CD14-positive monocyte (primary cell): ENCODE measurements around the gene SEC24A. TPM values are rescaled to one million over a fixed set of nuclear protein-coding genes. Genes with fewer than 3 reads are reported as not detected.

ENCODE experiments used
- DNase-seq, 3 donors: peaks; one replicate each; pipeline ENCODE4 v3.0.0-alpha.2; 2011 to 2022
- H2AFZ ChIP-seq: 2 replicates; pipeline ENCODE4 v1.6.0; 2012; ENCODE audit warnings: mild to moderate bottlenecking, low read depth, low read length, inconsistent platforms; ENCODE audit not compliant: insufficient read depth, poor library complexity, severe bottlenecking
- H3K27ac ChIP-seq, 2 donors: 1 replicate in 1 of 2; 2 replicates in 1 of 2; pipeline ENCODE4 v1.5.1; 2012 to 2013; ENCODE audit warnings: low read length in 2 of 2, control low read depth in 1 of 2, inconsistent platforms in 1 of 2, low read depth in 1 of 2, mild to moderate bottlenecking in 1 of 2
- H3K27me3 ChIP-seq, 2 donors: one replicate each; pipeline versions ENCODE4 v1.6.0 to v1.6.1; 2011 to 2013; ENCODE audit warnings: low read length in 2 of 2; ENCODE audit not compliant: control insufficient read depth in 2 of 2, insufficient read depth in 2 of 2
- H3K36me3 ChIP-seq, 2 donors: replicated peaks in 1 of 2; 1 replicate in 1 of 2; 2 replicates in 1 of 2; pipeline versions ENCODE4 v1.5.1 to v1.6.1; 2012 to 2013; ENCODE audit warnings: low read length in 2 of 2, control low read depth in 1 of 2, inconsistent platforms in 1 of 2, mild to moderate bottlenecking in 1 of 2; ENCODE audit not compliant: insufficient read depth in 2 of 2, control insufficient read depth in 1 of 2
- H3K4me1 ChIP-seq, 2 donors: 1 replicate in 1 of 2; 2 replicates in 1 of 2; pipeline versions ENCODE4 v1.5.1 to v1.6.1; 2012 to 2013; ENCODE audit warnings: low read length in 2 of 2, control low read depth in 1 of 2, inconsistent platforms in 1 of 2, mild to moderate bottlenecking in 1 of 2, moderate library complexity in 1 of 2; ENCODE audit not compliant: insufficient read depth in 2 of 2, control insufficient read depth in 1 of 2
- H3K4me2 ChIP-seq: replicated peaks from 2 replicates; pipeline ENCODE3; 2012; ENCODE audit warnings: low read length, moderate library complexity, mild to moderate bottlenecking; ENCODE audit not compliant: poor library complexity, severe bottlenecking; ENCODE audit errors: extremely low read depth
- H3K4me3 ChIP-seq, 3 experiments: fragments of 200-600 bp in 1 of 3; sonication (generic) in 1 of 3; replicated peaks in 1 of 3; 1 replicate in 2 of 3; 2 replicates in 1 of 3; pipeline ENCODE4 v1.5.1; 2011 to 2013; ENCODE audit warnings: low read length in 3 of 3, mild to moderate bottlenecking in 3 of 3, control low read depth in 2 of 3, low read depth in 2 of 3, inconsistent platforms in 1 of 3, moderate library complexity in 1 of 3
- H3K79me2 ChIP-seq: 2 replicates; pipeline ENCODE4 v1.6.0; 2012; ENCODE audit warnings: mild to moderate bottlenecking, control low read depth, inconsistent platforms, low read length, moderate library complexity; ENCODE audit not compliant: insufficient read depth
- H3K9ac ChIP-seq: 2 replicates; pipeline ENCODE4 v1.6.0; 2017; ENCODE audit warnings: low read length, mild to moderate bottlenecking; ENCODE audit not compliant: insufficient read depth, poor library complexity, severe bottlenecking
- H3K9me3 ChIP-seq, 2 donors: replicated peaks in 1 of 2; 1 replicate in 1 of 2; 2 replicates in 1 of 2; pipeline versions ENCODE4 v1.5.1 to v1.6.1; 2012 to 2013; ENCODE audit warnings: low read length in 2 of 2, control low read depth in 1 of 2; ENCODE audit not compliant: control insufficient read depth in 1 of 2, insufficient read depth in 1 of 2
- H4K20me1 ChIP-seq: 2 replicates; pipeline ENCODE4 v1.6.0; 2012; ENCODE audit warnings: mild to moderate bottlenecking, low read length, control low read depth, moderate library complexity; ENCODE audit not compliant: insufficient read depth
- H3K27ac Mint-ChIP-seq, 7 donors: one replicate each; pipeline ENCODE4 v1.8.0; 2020; ENCODE audit warnings: mild to moderate bottlenecking in 7 of 7, mixed read lengths in 7 of 7, moderate library complexity in 6 of 7, inconsistent platforms in 2 of 7
- H3K27me3 Mint-ChIP-seq, 3 donors: one replicate each; pipeline ENCODE4 v1.8.0; 2021 to 2022; ENCODE audit warnings: low read depth in 3 of 3, mild to moderate bottlenecking in 3 of 3, mixed read lengths in 3 of 3, moderate library complexity in 3 of 3, inconsistent platforms in 1 of 3
- H3K36me3 Mint-ChIP-seq, 2 donors: one replicate each; pipeline ENCODE4 v1.8.0; 2020; ENCODE audit warnings: mixed read lengths in 2 of 2, inconsistent platforms in 1 of 2, mild to moderate bottlenecking in 1 of 2
- H3K4me1 Mint-ChIP-seq: one replicate; pipeline ENCODE4 v1.8.0; 2020; ENCODE audit warnings: mild to moderate bottlenecking, mixed read lengths
- H3K4me3 Mint-ChIP-seq, 2 donors: one replicate each; pipeline ENCODE4 v1.8.0; 2020; ENCODE audit warnings: mild to moderate bottlenecking in 2 of 2, mixed read lengths in 2 of 2, moderate library complexity in 1 of 2
- H3K9me3 Mint-ChIP-seq, 7 donors: one replicate each; pipeline ENCODE4 v1.8.0; 2020 to 2022; ENCODE audit warnings: mixed read lengths in 7 of 7, mild to moderate bottlenecking in 6 of 7, moderate library complexity in 6 of 7, inconsistent platforms in 2 of 7
- WGBS: methylation state at CpG from one replicate; pipeline ENCODE4 v1.1.5; 2013; ENCODE audit warnings: missing lambda C conversion rate; ENCODE audit not compliant: insufficient coverage; 5-methylcytosine and 5-hydroxymethylcytosine counted together
- intact Hi-C, 2 donors: fragments of 100-400 bp; cut with micrococcal nuclease; formaldehyde crosslinking; loops; one replicate each; pipeline versions ENCODE4 v1.15.0 to v1.15.1; 2023
- polyA plus RNA-seq, 3 donors: library from polyadenylated mRNA; depleted of rRNA in 1 of 3; unstranded in 2 of 3; stranded (reverse) in 1 of 3; fragments of 300-500 nt in 2 of 3; fragments of >200 nt in 1 of 3; fragmentation: Illumina TruSeq in 2 of 3; gene quantifications; 1 replicate in 2 of 3; 2 replicates in 1 of 3; pipeline ENCODE4 v1.2.3, GENCODE V29; 2012 to 2021
- TF ChIP-seq, protein P1 (sequence below): fragments of 200-600 bp; IDR thresholded peaks from one replicate; pipeline ENCODE4 v1.8.0; 2022; ENCODE audit warnings: antibody characterized with exemption, mild to moderate bottlenecking

SEC24A gene
- polyA plus RNA-seq, 3 donors: 4.9 to 8.5 (median 7.7) TPM

DNA sequence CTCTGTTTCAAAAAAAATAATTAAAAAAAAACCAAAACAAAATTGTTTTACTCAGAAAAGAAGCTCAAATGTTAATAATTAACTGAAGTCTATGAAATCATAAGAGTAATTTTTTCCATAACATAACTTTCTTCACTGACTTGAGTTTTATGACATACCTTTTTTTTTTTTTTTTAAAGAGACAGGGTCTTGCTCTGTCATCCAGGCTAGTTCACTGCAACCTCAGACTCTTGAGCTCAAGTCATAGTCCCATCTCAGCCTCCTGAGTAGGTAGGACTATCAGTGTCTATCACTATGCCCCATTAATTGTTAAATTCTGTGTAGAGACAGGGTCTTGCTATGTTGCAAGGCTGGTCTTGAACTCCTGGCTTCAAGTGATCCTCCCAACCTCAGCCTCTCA, 37.9 kb upstream of the SEC24A start:
- no peaks in the 10 kb centered on the region for H4K20me1 ChIP-seq
- H3K36me3 ChIP-seq: peaks cover 83 to 90% of the 10 kb centered on the region in 2 donors
- no peak overlapping the region for H3K4me3 ChIP-seq
- H3K27ac ChIP-seq: no peak overlapping the region
- H3K4me3 Mint-ChIP-seq: no peak overlapping the region
- H2AFZ ChIP-seq: no peak overlapping the region
- H3K36me3 Mint-ChIP-seq: peaks cover 75 to 98% of the 10 kb centered on the region in 2 donors
- H3K4me2 ChIP-seq: no peak overlapping the region
- no peaks in the 10 kb centered on the region for H3K27me3 ChIP-seq
- no peaks in the 10 kb centered on the region for H3K27me3 Mint-ChIP-seq
- no peaks in the 10 kb centered on the region for H3K9me3 Mint-ChIP-seq
- intact Hi-C loops: loop anchor here in 1 of 2 donors (10.0 kb wide), 1 partner anchor 84 kb away; no protein-coding TSS in a partner anchor
- no peak for DNase-seq
- no peaks in the 10 kb centered on the region for H3K4me1 Mint-ChIP-seq
- no peaks in the 10 kb centered on the region for H3K79me2 ChIP-seq
- no peaks in the 10 kb centered on the region for H3K9me3 ChIP-seq
- H3K4me1 ChIP-seq: no peaks in the 10 kb centered on the region
- TF ChIP-seq, protein P1, sequence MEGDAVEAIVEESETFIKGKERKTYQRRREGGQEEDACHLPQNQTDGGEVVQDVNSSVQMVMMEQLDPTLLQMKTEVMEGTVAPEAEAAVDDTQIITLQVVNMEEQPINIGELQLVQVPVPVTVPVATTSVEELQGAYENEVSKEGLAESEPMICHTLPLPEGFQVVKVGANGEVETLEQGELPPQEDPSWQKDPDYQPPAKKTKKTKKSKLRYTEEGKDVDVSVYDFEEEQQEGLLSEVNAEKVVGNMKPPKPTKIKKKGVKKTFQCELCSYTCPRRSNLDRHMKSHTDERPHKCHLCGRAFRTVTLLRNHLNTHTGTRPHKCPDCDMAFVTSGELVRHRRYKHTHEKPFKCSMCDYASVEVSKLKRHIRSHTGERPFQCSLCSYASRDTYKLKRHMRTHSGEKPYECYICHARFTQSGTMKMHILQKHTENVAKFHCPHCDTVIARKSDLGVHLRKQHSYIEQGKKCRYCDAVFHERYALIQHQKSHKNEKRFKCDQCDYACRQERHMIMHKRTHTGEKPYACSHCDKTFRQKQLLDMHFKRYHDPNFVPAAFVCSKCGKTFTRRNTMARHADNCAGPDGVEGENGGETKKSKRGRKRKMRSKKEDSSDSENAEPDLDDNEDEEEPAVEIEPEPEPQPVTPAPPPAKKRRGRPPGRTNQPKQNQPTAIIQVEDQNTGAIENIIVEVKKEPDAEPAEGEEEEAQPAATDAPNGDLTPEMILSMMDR: no peak
- no peak overlapping the region for H3K27ac Mint-ChIP-seq
- H3K9ac ChIP-seq: no peak overlapping the region

DNA sequence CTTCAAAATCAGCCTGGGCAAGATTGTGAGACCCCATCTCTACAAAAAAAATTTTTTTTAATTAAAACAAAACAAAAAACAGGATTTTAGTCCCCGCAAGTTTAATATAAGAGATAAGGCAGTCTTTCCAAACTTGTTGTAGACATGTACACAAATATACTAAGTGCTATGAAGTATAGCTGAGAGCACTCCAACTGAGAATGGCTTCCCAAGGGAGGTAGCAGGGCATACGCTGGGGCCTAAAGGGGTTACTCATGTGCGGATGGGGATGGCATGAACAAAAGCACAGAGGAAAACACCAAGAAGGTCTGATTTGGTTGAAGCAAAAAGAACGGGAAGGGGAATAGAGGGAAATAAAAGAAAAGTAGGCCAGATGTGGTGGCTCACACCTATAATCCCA, 37.1 kb upstream of the SEC24A start:
- peaks cover 74 to 98% of the 10 kb centered on the region in 2 donors for H3K36me3 Mint-ChIP-seq
- intact Hi-C loops: loop anchor here in 1 of 2 donors (10.0 kb wide), 1 partner anchor 83 kb away; no protein-coding TSS in a partner anchor
- peaks cover 75 to 90% of the 10 kb centered on the region in 2 donors for H3K36me3 ChIP-seq

More for the DNA sequence above, 37.1 kb upstream of the SEC24A start:
- no peaks in the 10 kb centered on the region for H3K27me3 ChIP-seq
- no peaks in the 10 kb centered on the region for H3K79me2 ChIP-seq
- H4K20me1 ChIP-seq: no peaks in the 10 kb centered on the region
- Mint-ChIP-seq H3K4me1 (no peaks in the 10 kb centered on the region), H3K27ac (no peak overlapping the region), H3K4me3 (no peak overlapping the region), H3K9me3 (no peaks in the 10 kb centered on the region), H3K27me3 (no peaks in the 10 kb centered on the region)
- H3K4me2 ChIP-seq: no peak overlapping the region
- no peak overlapping the region for H3K27ac ChIP-seq
- TF ChIP-seq, protein P1: no peak
- H3K4me3 ChIP-seq: no peak overlapping the region
- 100% methylated on average over 3 of the region's 4 CpGs for WGBS
- H3K9ac ChIP-seq: no peak overlapping the region
- no peaks in the 10 kb centered on the region for H3K9me3 ChIP-seq
- no peak overlapping the region for H2AFZ ChIP-seq
- DNase-seq: no peak
- H3K4me1 ChIP-seq: no peaks in the 10 kb centered on the region
